ENCODE data around the gene GUCY1A2. TPM values are rescaled to one million over a fixed set of nuclear protein-coding genes. Genes with fewer than 3 reads are reported as not detected.

The GUCY1A2 gene
- total and polyA plus RNA-seq, 12 donors: 1.3 to 26.3 (median 12.0) TPM

DNA sequence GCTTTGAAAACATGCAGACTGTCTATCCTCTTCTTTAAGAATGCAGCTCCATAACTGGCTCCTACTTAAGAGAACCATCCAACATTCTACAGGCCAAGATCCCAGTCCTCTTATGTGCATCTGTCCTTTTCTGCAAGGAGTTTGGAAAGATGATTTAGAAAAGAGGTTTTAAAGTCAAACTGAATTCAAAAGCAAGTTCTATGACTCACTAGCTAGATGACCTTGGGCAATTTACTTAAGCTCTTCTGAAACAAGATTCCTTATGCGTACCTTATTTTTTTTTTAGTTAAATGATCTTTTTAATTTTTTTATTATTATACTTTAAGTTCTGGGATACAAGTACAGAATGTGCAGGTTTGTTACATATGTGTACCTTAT is 29.2 kb downstream of the GUCY1A2 start:
- intact Hi-C loops (cut with DNase I): no loop called here
- 28 to 41% (median 41%) methylated on average over 1 of the region's 1 CpG for WGBS, 4 donors
- Histone ChIP-seq H3K27me3 (no peaks in the 10 kb centered on the region), H3K36me3 (replicated peaks in 1 of 2) (no peaks in the 10 kb centered on the region), H3K4me3 (no peak overlapping the region), H3K27ac (peak overlapping the region in 4 of 5 donors; percentile 27 to 80 (median 28)), H3K9me3 (replicated peaks in 1 of 3) (no peaks in the 10 kb centered on the region), H3K4me1 (replicated peaks in 1 of 2) (peaks cover 9% of the 10 kb centered on the region in 2 donors)
- no peak for TF ChIP-seq POLR2A (IDR thresholded peaks at IDR 0.05)
- TF ChIP-seq, protein P1, sequence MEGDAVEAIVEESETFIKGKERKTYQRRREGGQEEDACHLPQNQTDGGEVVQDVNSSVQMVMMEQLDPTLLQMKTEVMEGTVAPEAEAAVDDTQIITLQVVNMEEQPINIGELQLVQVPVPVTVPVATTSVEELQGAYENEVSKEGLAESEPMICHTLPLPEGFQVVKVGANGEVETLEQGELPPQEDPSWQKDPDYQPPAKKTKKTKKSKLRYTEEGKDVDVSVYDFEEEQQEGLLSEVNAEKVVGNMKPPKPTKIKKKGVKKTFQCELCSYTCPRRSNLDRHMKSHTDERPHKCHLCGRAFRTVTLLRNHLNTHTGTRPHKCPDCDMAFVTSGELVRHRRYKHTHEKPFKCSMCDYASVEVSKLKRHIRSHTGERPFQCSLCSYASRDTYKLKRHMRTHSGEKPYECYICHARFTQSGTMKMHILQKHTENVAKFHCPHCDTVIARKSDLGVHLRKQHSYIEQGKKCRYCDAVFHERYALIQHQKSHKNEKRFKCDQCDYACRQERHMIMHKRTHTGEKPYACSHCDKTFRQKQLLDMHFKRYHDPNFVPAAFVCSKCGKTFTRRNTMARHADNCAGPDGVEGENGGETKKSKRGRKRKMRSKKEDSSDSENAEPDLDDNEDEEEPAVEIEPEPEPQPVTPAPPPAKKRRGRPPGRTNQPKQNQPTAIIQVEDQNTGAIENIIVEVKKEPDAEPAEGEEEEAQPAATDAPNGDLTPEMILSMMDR (IDR thresholded peaks at IDR 0.05): no peak
- DNase-seq: no peak

DNA sequence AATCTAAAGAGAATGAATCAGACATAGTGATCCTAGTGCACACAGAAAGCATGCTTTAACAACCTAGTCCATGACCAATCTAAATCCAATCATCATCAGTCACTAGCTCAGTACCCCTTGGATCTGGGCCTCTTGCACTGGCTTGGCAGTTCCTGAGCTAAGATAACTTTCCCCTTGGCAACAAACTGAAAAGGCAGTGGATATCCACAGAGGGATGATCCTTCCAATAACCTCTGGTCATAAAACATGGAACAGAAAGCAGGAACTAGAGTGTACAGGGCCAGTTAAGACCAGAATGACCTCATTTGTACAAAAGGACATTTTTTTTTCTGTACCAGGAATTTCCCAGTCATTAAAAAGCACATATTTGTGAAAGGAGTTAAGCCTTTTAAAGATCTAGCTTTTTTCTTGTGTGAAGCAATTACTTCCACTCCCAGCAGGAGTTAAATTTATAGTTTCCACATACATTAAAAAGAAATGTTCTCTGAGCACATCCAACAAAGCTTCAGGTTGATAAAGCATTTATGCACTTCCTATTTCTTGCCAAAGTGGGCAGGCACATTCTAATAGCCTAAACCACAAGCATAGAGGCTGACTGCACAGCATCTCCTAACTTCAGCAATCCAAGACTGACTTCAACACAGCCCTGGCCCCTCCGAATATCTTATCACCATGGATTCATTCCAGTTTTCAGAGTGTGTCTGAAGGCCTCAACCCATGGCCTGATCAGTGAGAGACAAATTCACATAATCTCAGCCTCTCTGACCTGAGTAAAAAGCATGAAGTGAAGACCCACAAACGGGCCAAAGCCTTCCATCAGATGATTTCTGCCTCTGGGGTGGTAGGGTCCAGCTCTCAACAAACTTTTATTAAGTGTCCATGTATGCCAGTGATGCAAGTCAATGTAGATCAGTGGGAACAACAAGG is 29.9 kb downstream of the GUCY1A2 start:
- TF ChIP-seq, protein P1 (IDR thresholded peaks at IDR 0.05): peak in 1 of 6 experiments; percentile 7
- no peak for TF ChIP-seq POLR2A (IDR thresholded peaks at IDR 0.05)
- Histone ChIP-seq H3K4me1 (replicated peaks in 1 of 2) (peaks cover 9% of the 10 kb centered on the region in 2 donors), H3K4me3 (no peak overlapping the region), H3K36me3 (replicated peaks in 1 of 2) (no peaks in the 10 kb centered on the region), H3K9me3 (replicated peaks in 1 of 3) (no peaks in the 10 kb centered on the region), H3K27me3 (no peaks in the 10 kb centered on the region), H3K27ac (peak overlapping the region in 4 of 5 donors; percentile 27 to 80 (median 28))
- peak in 2 of 7 donors; percentile 4 to 16 for DNase-seq
- intact Hi-C loops (cut with DNase I): no loop called here
- 18 to 34% (median 33%) methylated on average over 2 of the region's 2 CpGs for WGBS, 4 donors

DNA sequence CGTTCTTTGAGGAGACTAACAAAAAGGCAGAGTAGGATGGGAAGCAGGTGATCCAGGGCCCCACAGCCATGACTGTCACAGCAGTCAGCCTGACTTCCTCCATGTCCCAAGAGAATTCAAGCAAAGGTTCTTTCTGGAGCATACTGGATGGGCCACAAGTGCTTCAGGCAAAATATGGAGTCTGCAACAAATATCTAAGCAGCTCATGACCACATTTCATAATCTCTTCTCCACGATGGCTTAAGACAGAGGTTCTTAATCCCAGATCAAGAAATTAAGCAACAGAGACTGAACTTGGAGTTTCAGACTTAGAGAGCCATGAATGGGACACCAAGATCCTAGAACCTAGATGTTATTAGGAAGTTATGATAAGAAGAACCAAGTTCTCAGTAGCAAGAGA is 31.6 kb downstream of the GUCY1A2 start:
- TF ChIP-seq, protein P1 (IDR thresholded peaks at IDR 0.05): no peak
- TF ChIP-seq POLR2A (IDR thresholded peaks at IDR 0.05): no peak
- peaks cover 9% of the 10 kb centered on the region in 2 donors for H3K4me1 ChIP-seq (replicated peaks in 1 of 2)
- H3K9me3 ChIP-seq (replicated peaks in 1 of 3): no peaks in the 10 kb centered on the region
- DNase-seq: no peak
- H3K27me3 ChIP-seq: no peaks in the 10 kb centered on the region
- H3K27ac ChIP-seq: no peak overlapping the region
- WGBS, 4 donors: 65 to 94% (median 84%) methylated on average over 2 of the region's 2 CpGs
- H3K4me3 ChIP-seq: no peak overlapping the region
- intact Hi-C loops (cut with DNase I): no loop called here
- no peaks in the 10 kb centered on the region for H3K36me3 ChIP-seq (replicated peaks in 1 of 2)

DNA sequence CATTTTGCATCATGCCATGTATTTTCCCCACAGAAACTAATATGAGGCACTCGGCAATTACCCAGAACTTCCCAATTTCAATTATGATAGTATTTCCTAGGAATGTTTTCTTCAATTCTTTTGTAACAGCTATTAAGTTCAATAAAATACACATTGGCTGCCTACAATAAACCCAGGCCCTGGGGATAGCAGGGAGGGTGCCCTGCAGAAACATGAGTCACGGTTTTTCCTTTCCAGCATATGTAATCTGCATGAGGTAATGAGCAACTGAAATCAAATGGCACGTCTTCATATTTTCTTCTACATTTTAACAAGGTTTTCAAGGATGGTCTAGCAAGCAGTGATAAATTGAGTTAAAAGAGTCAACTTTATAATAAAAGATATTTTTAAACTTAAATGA is 32.0 kb downstream of the GUCY1A2 start:
- intact Hi-C loops (cut with DNase I): no loop called here
- H3K9me3 ChIP-seq (replicated peaks in 1 of 3): no peaks in the 10 kb centered on the region
- H3K27ac ChIP-seq: no peak overlapping the region
- H3K4me1 ChIP-seq (replicated peaks in 1 of 2): peaks cover 9% of the 10 kb centered on the region in 2 donors
- H3K36me3 ChIP-seq (replicated peaks in 1 of 2): no peaks in the 10 kb centered on the region
- WGBS, 4 donors: 82 to 91% (median 87%) methylated on average over 3 of the region's 3 CpGs
- no peak for DNase-seq
- no peak for TF ChIP-seq POLR2A (IDR thresholded peaks at IDR 0.05)
- TF ChIP-seq, protein P1 (IDR thresholded peaks at IDR 0.05): no peak
- H3K4me3 ChIP-seq: no peak overlapping the region
- no peaks in the 10 kb centered on the region for H3K27me3 ChIP-seq
